Activated naive CD4-positive, alpha-beta T cell treated with anti-CD3 and anti-CD28 coated beads, Interleukin-2, amount 10 ng/mL, durations not matched to agents 7 days and 5 days (primary cell): Measurements from ENCODE around the gene CMTM6.
A peak's percentile ranks its signal among the peaks of the same experiment; 100 is the strongest.

ENCODE experiments used
- CTCF ChIA-PET: fragments of 350-600 bp; sonication (Branson Sonifier 250); formaldehyde crosslinking; loops from one replicate; lab custom pipeline; 2021; ENCODE audit warnings: antibody characterized with exemption; lab: Charles Lee
- DNase-seq: peaks from one replicate; pipeline ENCODE4 v3.0.0-alpha.2; 2020
- H3K27ac Mint-ChIP-seq: one replicate; pipeline ENCODE4 v1.8.0; 2021; ENCODE audit warnings: mild to moderate bottlenecking, moderate library complexity, mixed read lengths
- H3K27me3 Mint-ChIP-seq: one replicate; pipeline ENCODE4 v1.8.0; 2021; ENCODE audit warnings: mild to moderate bottlenecking, mixed read lengths
- H3K36me3 Mint-ChIP-seq: one replicate; pipeline ENCODE4 v1.8.0; 2021; ENCODE audit warnings: mixed read lengths
- H3K4me1 Mint-ChIP-seq: one replicate; pipeline ENCODE4 v1.8.0; 2021; ENCODE audit warnings: mixed read lengths
- H3K4me3 Mint-ChIP-seq: one replicate; pipeline ENCODE4 v1.8.0; 2021; ENCODE audit warnings: mild to moderate bottlenecking, moderate library complexity, mixed read lengths
- H3K9me3 Mint-ChIP-seq: one replicate; pipeline ENCODE4 v1.8.0; 2021; ENCODE audit warnings: mixed read lengths

The CMTM6 gene

GRCh38 chr3:32511005-32511404 lies 8.4 kb upstream of the CMTM6 start:
- no peaks in the 10 kb centered on the region for H3K27me3 Mint-ChIP-seq
- no peak overlapping the region for H3K27ac Mint-ChIP-seq
- CTCF ChIA-PET, result interaction anchor here (0.6 to 2.2 kb wide), 3 partner anchors 151 to 424 kb away, joined by 3 to 10 read pairs (median 3); no protein-coding TSS in a partner anchor
- H3K4me3 Mint-ChIP-seq, result no peak overlapping the region
- no peaks in the 10 kb centered on the region for H3K36me3 Mint-ChIP-seq
- DNase-seq, result no peak
- H3K9me3 Mint-ChIP-seq, result no peaks in the 10 kb centered on the region
- peaks cover 4% of the 10 kb centered on the region for H3K4me1 Mint-ChIP-seq

- H3K4me3 Mint-ChIP-seq, result no peak overlapping the region
- peak; percentile 81 for DNase-seq
- no peaks in the 10 kb centered on the region for H3K9me3 Mint-ChIP-seq
- H3K27ac Mint-ChIP-seq, result no peak overlapping the region
- CTCF ChIA-PET, result interaction anchor here (0.7 to 2.2 kb wide), 9 partner anchors 9 to 425 kb away, joined by 3 to 10 read pairs (median 3); no protein-coding TSS in a partner anchor
- peaks cover 3% of the 10 kb centered on the region for H3K4me1 Mint-ChIP-seq
- H3K27me3 Mint-ChIP-seq, result no peaks in the 10 kb centered on the region
- H3K36me3 Mint-ChIP-seq, result no peaks in the 10 kb centered on the region
These were observed 7.5 kb upstream of the CMTM6 start for GRCh38 chr3:32510075-32510724.

- H3K4me3 Mint-ChIP-seq, result no peak overlapping the region
- H3K4me1 Mint-ChIP-seq, result peaks cover 3% of the 10 kb centered on the region
- H3K27ac Mint-ChIP-seq, result no peak overlapping the region
- CTCF ChIA-PET, result interaction anchor here (0.9 to 1.4 kb wide), 2 partner anchors 9 to 69 kb away, joined by 3 to 4 read pairs; no protein-coding TSS in a partner anchor
- H3K36me3 Mint-ChIP-seq, result no peaks in the 10 kb centered on the region
- H3K9me3 Mint-ChIP-seq, result no peaks in the 10 kb centered on the region
- no peaks in the 10 kb centered on the region for H3K27me3 Mint-ChIP-seq
- no peak for DNase-seq
These were observed 6.1 kb upstream of the CMTM6 start for GRCh38 chr3:32508711-32509110.

GRCh38 chr3:32506466-32506865 lies 3.8 kb upstream of the CMTM6 start:
- no peaks in the 10 kb centered on the region for H3K9me3 Mint-ChIP-seq
- H3K27me3 Mint-ChIP-seq, result no peaks in the 10 kb centered on the region
- DNase-seq, result no peak
- H3K36me3 Mint-ChIP-seq, result peaks cover 1% of the 10 kb centered on the region
- H3K4me1 Mint-ChIP-seq, result peaks cover 13% of the 10 kb centered on the region
- no peak overlapping the region for H3K27ac Mint-ChIP-seq
- CTCF ChIA-PET, result interaction anchor here (0.6 to 1.2 kb wide), 3 partner anchors 22 to 270 kb away, joined by 3 read pairs; no protein-coding TSS in a partner anchor
- no peak overlapping the region for H3K4me3 Mint-ChIP-seq

GRCh38 chr3:32502946-32503286 lies 264 bp upstream of the CMTM6 start:
- Mint-ChIP-seq H3K27me3 (no peaks in the 10 kb centered on the region), H3K9me3 (no peaks in the 10 kb centered on the region), H3K4me3 (peak overlapping the region; percentile 99), H3K27ac (peak overlapping the region; percentile 54), H3K36me3 (peaks cover 8% of the 10 kb centered on the region), H3K4me1 (peaks cover 36% of the 10 kb centered on the region)
- CTCF ChIA-PET, result interaction anchor here (1.5 to 2.3 kb wide), 2 partner anchors 34 to 128 kb away, joined by 4 to 6 read pairs; no protein-coding TSS in a partner anchor
- DNase-seq, result no peak

DNA sequence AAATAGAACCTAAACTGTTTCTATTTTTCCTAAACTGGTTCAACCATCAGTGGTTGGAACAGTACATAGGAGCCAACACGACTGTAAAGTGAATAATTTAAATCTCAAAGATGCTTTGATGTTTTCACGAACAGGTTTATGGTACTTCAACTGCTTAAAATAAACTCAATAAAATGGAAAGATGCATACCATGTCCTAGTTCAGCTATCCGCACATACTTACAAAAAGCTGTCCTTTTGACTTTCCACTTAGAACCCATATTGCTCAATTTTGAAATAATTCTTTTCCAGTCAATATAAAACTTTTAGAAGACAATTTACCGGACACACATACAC lies 902 bp downstream of the CMTM6 start:
- no peaks in the 10 kb centered on the region for H3K9me3 Mint-ChIP-seq
- DNase-seq, result no peak
- H3K4me1 Mint-ChIP-seq, result peaks cover 38% of the 10 kb centered on the region
- H3K27ac Mint-ChIP-seq, result peak overlapping the region; percentile 92
- peak overlapping the region; percentile 99 for H3K4me3 Mint-ChIP-seq
- H3K27me3 Mint-ChIP-seq, result no peaks in the 10 kb centered on the region
- peaks cover 10% of the 10 kb centered on the region for H3K36me3 Mint-ChIP-seq
- CTCF ChIA-PET, result interaction anchor here (0.6 to 2.3 kb wide), 6 partner anchors 20 to 564 kb away, joined by 3 to 6 read pairs (median 4); no protein-coding TSS in a partner anchor

DNA sequence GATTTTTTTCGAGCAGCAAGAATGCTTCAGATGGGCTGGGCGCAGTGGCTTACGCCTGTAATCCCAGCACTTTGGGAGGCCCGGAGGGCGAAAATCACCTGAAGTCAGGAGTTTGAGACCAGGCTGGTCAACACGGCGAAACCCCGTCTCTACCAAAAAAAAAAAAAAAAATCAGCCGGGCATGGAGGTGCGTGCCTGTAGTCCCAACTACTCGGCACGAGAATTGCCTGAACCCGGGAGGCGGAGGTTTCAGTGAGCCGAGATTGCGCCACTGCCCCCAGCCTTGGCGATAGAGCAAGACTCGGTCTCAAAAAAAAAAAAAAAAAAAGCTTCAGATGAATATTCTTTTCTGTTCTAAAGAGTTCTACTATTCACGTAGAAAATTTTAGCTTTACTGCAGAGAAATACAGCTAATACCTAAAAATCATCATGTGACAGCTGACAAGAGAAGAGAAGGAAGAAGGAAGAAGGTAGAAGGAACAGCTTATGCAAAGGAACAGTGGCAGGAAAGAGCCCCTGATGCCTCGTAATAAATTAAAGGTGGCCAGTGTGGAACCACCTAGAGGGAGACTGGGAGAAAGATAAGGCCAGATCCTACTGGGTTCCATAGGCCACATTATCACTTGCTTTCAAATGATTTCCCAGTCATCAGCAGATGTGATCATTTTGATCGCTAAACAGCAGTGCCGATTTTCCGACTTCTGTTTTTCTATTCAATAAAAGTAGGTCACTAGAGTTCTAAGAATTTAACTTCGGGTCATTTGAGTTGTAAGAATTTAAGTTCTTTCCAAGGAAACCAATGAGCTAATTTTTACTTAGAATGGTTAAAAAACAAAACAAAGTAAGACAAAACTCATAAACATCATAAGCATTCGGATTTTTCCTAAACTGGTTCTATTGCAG lies 1.5 kb downstream of the CMTM6 start:
- peak overlapping the region; percentile 55 for H3K27ac Mint-ChIP-seq
- H3K4me3 Mint-ChIP-seq, result peak overlapping the region; percentile 99
- CTCF ChIA-PET, result interaction anchor here (0.6 to 2.3 kb wide), 7 partner anchors 8 to 565 kb away, joined by 3 to 6 read pairs (median 4); no protein-coding TSS in a partner anchor
- H3K4me1 Mint-ChIP-seq, result peaks cover 43% of the 10 kb centered on the region
- DNase-seq, result no peak
- H3K27me3 Mint-ChIP-seq, result no peaks in the 10 kb centered on the region
- H3K36me3 Mint-ChIP-seq, result peaks cover 16% of the 10 kb centered on the region
- no peaks in the 10 kb centered on the region for H3K9me3 Mint-ChIP-seq

GRCh38 chr3:32500231-32500630 lies 2.4 kb downstream of the CMTM6 start:
- Mint-ChIP-seq H3K4me1 (peaks cover 45% of the 10 kb centered on the region), H3K4me3 (peak overlapping the region; percentile 99), H3K36me3 (peaks cover 20% of the 10 kb centered on the region), H3K27ac (no peak overlapping the region), H3K27me3 (no peaks in the 10 kb centered on the region), H3K9me3 (no peaks in the 10 kb centered on the region)
- CTCF ChIA-PET, result no interaction called here
- no peak for DNase-seq

GRCh38 chr3:32499585-32499984 lies 3.1 kb downstream of the CMTM6 start:
- no peak overlapping the region for H3K4me3 Mint-ChIP-seq
- H3K9me3 Mint-ChIP-seq, result no peaks in the 10 kb centered on the region
- H3K27me3 Mint-ChIP-seq, result no peaks in the 10 kb centered on the region
- H3K36me3 Mint-ChIP-seq, result peaks cover 20% of the 10 kb centered on the region
- CTCF ChIA-PET, result interaction anchor here (0.7 to 1.0 kb wide), 2 partner anchors 9 to 321 kb away, joined by 3 read pairs; no protein-coding TSS in a partner anchor
- H3K4me1 Mint-ChIP-seq, result peaks cover 45% of the 10 kb centered on the region
- no peak overlapping the region for H3K27ac Mint-ChIP-seq
- no peak for DNase-seq

GRCh38 chr3:32498992-32499391 lies 3.7 kb downstream of the CMTM6 start:
- Mint-ChIP-seq H3K27me3 (no peaks in the 10 kb centered on the region), H3K27ac (no peak overlapping the region)

DNA sequence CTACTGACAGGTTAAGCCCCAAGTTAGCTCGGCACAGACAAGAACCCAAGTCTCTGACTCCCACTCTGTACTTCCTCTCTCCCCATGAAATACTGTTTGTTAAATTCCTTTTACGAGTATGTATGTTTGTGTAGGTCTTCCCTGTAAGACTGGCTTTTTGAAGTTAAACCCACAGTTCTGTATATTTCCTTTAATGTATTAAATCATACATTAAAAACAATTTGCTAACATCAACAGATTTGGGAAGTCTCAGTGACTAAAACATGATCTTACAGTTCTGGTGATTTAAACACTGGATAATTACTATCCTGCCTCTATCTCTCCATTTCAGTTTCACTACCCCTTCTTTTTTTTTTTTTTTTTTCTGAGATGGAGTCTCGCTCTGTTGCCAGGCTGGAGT lies 4.4 kb downstream of the CMTM6 start:
- H3K9me3 Mint-ChIP-seq, result no peaks in the 10 kb centered on the region
- CTCF ChIA-PET, result interaction anchor here (0.6 to 1.4 kb wide), 3 partner anchors 15 to 123 kb away, joined by 3 to 5 read pairs (median 3); no protein-coding TSS in a partner anchor
- no peak overlapping the region for H3K27ac Mint-ChIP-seq
- no peaks in the 10 kb centered on the region for H3K27me3 Mint-ChIP-seq
- H3K4me3 Mint-ChIP-seq, result no peak overlapping the region
- DNase-seq, result no peak
- peaks cover 42% of the 10 kb centered on the region for H3K4me1 Mint-ChIP-seq
- H3K36me3 Mint-ChIP-seq, result peaks cover 20% of the 10 kb centered on the region

More at GRCh38 chr3:32498992-32499391, 3.7 kb downstream of the CMTM6 start:
- Mint-ChIP-seq H3K36me3 (peaks cover 20% of the 10 kb centered on the region), H3K9me3 (no peaks in the 10 kb centered on the region), H3K4me3 (no peak overlapping the region), H3K4me1 (peaks cover 43% of the 10 kb centered on the region)
- DNase-seq, result no peak
- CTCF ChIA-PET, result interaction anchor here (0.7 to 1.4 kb wide), 3 partner anchors 9 to 320 kb away, joined by 3 to 5 read pairs (median 3); no protein-coding TSS in a partner anchor

DNA sequence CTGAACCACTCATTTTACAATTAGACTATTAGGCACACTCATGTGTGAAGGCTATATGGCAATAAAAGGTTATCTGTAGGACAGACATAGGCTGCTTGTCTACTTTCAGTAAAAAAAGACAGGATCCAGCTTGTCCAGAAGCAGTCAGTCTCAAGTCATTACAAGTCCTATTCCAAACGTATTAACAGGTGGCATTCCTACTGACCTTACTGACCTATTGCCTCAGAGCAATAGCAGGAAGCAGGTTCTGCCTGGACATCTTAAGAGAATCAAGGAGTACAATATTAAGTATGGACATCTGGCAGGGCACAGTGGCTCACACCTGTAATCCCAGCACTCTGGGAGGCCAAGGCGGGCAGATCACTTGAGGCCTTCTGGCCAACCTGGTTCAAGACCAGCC lies 7.0 kb downstream of the CMTM6 start:
- CTCF ChIA-PET, result interaction anchor here (0.7 kb wide), 1 partner anchor 27 kb away, joined by 3 read pairs; no protein-coding TSS in a partner anchor
- no peak overlapping the region for H3K27ac Mint-ChIP-seq
- no peaks in the 10 kb centered on the region for H3K9me3 Mint-ChIP-seq
- peaks cover 18% of the 10 kb centered on the region for H3K36me3 Mint-ChIP-seq
- no peak for DNase-seq
- H3K27me3 Mint-ChIP-seq, result no peaks in the 10 kb centered on the region
- H3K4me3 Mint-ChIP-seq, result no peak overlapping the region
- peaks cover 24% of the 10 kb centered on the region for H3K4me1 Mint-ChIP-seq

DNA sequence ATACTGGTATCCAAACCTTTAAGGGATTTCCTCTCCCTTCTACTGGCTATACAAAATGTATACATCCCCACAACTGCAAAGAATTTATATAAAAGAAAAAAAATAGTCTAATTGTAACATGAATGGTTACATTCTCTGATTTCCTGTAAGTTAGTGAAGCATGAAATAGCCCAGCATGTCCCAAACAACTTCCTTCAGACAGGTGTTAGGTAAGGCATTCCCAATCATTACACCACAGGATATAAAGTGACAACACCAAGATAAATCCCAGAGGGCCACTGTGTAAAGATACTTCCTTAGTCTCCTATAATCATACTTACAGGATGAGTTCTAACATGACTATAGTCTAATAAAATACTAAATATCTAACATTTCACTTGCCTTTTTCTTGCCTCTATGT lies 7.6 kb downstream of the CMTM6 start:
- Mint-ChIP-seq H3K36me3 (peaks cover 18% of the 10 kb centered on the region), H3K27ac (no peak overlapping the region), H3K27me3 (no peaks in the 10 kb centered on the region), H3K4me1 (peaks cover 19% of the 10 kb centered on the region), H3K4me3 (no peak overlapping the region), H3K9me3 (no peaks in the 10 kb centered on the region)
- CTCF ChIA-PET, result no interaction called here
- no peak for DNase-seq
